Mammary epithelial cell (primary cell): Measurements from ENCODE around the gene MAST1.

Experiments
- CTCF ChIP-seq, 2 donors: IDR thresholded peaks in 1 of 2; conservative IDR thresholded peaks in 1 of 2; 2 replicates each; pipeline ENCODE4 v1.5.1; 2011 to 2012; ENCODE audit warnings: inconsistent platforms in 2 of 2, low read length in 2 of 2, mild to moderate bottlenecking in 2 of 2, control low read depth in 1 of 2, low read depth in 1 of 2; ENCODE audit not compliant: insufficient read depth in 1 of 2; ENCODE audit errors: extremely low read depth in 1 of 2
- EZH2 ChIP-seq: IDR thresholded peaks from 2 replicates; pipeline ENCODE4 v1.6.1; 2012; ENCODE audit warnings: low read length, inconsistent platforms, borderline replicate concordance

GRCh38 chr19:12840091-12841079 lies 2.1 kb downstream of the MAST1 start:
- no peak for TF ChIP-seq CTCF (conservative IDR thresholded peaks at IDR 0.05 in 1 of 2, IDR thresholded peaks at IDR 0.05 in 1 of 2; ENCODE audit: extremely low read depth in 1 of 2, insufficient read depth in 1 of 2, low read depth in 1 of 2, low read length in 2 of 2)
- no peak for TF ChIP-seq EZH2
